HEK293T (cell line): ENCODE data around the gene RAB9B.

Experiments
- ARNT ChIP-seq: fragments of 450-650 bp; IDR thresholded peaks from 2 replicates; pipeline ENCODE4 v1.6.1; 2017; ENCODE audit warnings: mild to moderate bottlenecking
- BHLHE40 ChIP-seq: fragments of 450-650 bp; IDR thresholded peaks from 2 replicates; pipeline ENCODE4 v1.6.1; 2016; ENCODE audit warnings: mild to moderate bottlenecking, moderate library complexity, borderline replicate concordance
- ELF4 ChIP-seq: fragments of 450-650 bp; IDR thresholded peaks from 2 replicates; pipeline ENCODE4 v1.6.1; 2017; ENCODE audit warnings: antibody characterized with exemption
- FOXK2 ChIP-seq: fragments of 450-650 bp; IDR thresholded peaks from 2 replicates; pipeline ENCODE4 v1.6.1; 2016; ENCODE audit warnings: mild to moderate bottlenecking
- FOXM1 ChIP-seq: fragments of 450-650 bp; IDR thresholded peaks from 2 replicates; pipeline ENCODE4 v1.6.1; 2017; ENCODE audit warnings: mild to moderate bottlenecking, borderline replicate concordance
- HDGF ChIP-seq: fragments of 450-650 bp; IDR thresholded peaks from 2 replicates; pipeline ENCODE4 v1.6.1; 2017; ENCODE audit warnings: antibody characterized with exemption, borderline replicate concordance
- L3MBTL2 ChIP-seq: fragments of 450-650 bp; conservative IDR thresholded peaks from 2 replicates; pipeline ENCODE4 v1.6.1; 2016; ENCODE audit warnings: mild to moderate bottlenecking
- SP1 ChIP-seq: fragments of 450-650 bp; IDR thresholded peaks from 2 replicates; pipeline ENCODE4 v1.6.1; 2017
- TF ChIP-seq, protein P1 (sequence below): fragments of 450-650 bp; IDR thresholded peaks from 2 replicates; pipeline ENCODE4 v1.6.1; 2016

DNA sequence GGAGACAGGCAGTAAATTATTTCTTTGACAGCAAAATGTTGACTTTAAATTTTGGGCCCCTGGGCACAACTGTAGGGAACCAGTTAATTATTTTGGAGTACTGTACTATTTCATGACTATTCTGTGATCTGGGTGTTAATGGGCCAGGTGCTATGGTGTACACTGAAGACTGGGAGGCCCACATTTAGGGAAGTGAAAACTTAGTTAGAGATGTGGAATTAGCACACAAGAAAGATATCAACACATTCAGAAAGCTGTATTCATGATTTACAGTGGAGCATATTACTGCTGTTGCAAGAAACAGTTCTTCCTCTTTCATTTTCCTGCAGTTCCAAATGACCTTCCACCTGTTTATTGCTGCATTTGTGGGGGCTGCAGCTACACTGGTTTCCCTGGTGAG is 43.1 kb downstream of the RAB9B start:
- TF ChIP-seq HDGF (no peak), ELF4 (no peak), ARNT (no peak), FOXM1 (no peak), L3MBTL2 (no peak), BHLHE40 (no peak), SP1 (no peak), FOXK2 (no peak)
- TF ChIP-seq, protein P1, sequence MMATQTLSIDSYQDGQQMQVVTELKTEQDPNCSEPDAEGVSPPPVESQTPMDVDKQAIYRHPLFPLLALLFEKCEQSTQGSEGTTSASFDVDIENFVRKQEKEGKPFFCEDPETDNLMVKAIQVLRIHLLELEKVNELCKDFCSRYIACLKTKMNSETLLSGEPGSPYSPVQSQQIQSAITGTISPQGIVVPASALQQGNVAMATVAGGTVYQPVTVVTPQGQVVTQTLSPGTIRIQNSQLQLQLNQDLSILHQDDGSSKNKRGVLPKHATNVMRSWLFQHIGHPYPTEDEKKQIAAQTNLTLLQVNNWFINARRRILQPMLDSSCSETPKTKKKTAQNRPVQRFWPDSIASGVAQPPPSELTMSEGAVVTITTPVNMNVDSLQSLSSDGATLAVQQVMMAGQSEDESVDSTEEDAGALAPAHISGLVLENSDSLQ, result no peak
